ENCODE results near the gene NINL.
"Not testable (repeated sequence)": the region's sequence is repeated elsewhere in the genome, so short reads cannot be mapped to it uniquely, and the experiment has no call there.

Gene NINL

DNA sequence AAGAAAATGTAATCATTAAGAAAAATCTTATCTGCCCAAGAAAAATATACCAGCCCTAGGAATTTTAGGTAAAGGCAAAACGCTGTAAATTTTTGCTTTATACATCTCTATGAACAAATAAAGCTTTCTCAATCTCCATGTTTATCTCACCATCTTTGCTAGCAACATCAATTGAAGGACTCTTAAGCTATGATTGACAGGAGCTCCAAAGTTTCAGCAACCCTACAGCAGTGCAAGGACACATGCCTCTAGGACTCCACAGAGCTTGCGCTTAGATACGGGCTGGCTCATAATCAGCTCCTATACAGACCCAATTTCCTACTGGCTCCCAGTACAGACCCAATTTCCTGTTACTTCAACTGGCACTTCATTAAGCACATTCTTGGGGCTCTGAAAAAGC lies 34.2 kb upstream of the NINL start:
- no peak overlapping the region for H3K4me3 ChIP-seq (ENCODE audit: low read length)
- peaks cover 8% of the 10 kb centered on the region for H3K36me3 ChIP-seq (ENCODE audit: insufficient read depth, low read length)
- no peak overlapping the region for H3K4me2 ChIP-seq (ENCODE audit: low read length)
- H3K9ac ChIP-seq (ENCODE audit: low read depth, low read length): no peak overlapping the region
- H3K9me3 ChIP-seq (replicated peaks; ENCODE audit: low read length): no peaks in the 10 kb centered on the region
- H3K4me1 ChIP-seq (ENCODE audit: control insufficient read depth, insufficient read depth, low read length): peaks cover 12% of the 10 kb centered on the region
- no peaks in the 10 kb centered on the region for H3K27me3 ChIP-seq (ENCODE audit: control insufficient read depth, insufficient read depth, low read length)

GRCh38 chr20:25608774-25609173 lies 23.4 kb upstream of the NINL start:
- H3K27me3 ChIP-seq (ENCODE audit: control insufficient read depth, insufficient read depth, low read length): no peaks in the 10 kb centered on the region
- H3K4me2 ChIP-seq (ENCODE audit: low read length): no peak overlapping the region
- no peak overlapping the region for H3K9ac ChIP-seq (ENCODE audit: low read depth, low read length)
- H3K36me3 ChIP-seq (ENCODE audit: insufficient read depth, low read length): peaks cover 4% of the 10 kb centered on the region
- H3K4me3 ChIP-seq (ENCODE audit: low read length): no peak overlapping the region
- H3K4me1 ChIP-seq (ENCODE audit: control insufficient read depth, insufficient read depth, low read length): peaks cover 3% of the 10 kb centered on the region
- H3K9me3 ChIP-seq (replicated peaks; ENCODE audit: low read length): no peaks in the 10 kb centered on the region

DNA sequence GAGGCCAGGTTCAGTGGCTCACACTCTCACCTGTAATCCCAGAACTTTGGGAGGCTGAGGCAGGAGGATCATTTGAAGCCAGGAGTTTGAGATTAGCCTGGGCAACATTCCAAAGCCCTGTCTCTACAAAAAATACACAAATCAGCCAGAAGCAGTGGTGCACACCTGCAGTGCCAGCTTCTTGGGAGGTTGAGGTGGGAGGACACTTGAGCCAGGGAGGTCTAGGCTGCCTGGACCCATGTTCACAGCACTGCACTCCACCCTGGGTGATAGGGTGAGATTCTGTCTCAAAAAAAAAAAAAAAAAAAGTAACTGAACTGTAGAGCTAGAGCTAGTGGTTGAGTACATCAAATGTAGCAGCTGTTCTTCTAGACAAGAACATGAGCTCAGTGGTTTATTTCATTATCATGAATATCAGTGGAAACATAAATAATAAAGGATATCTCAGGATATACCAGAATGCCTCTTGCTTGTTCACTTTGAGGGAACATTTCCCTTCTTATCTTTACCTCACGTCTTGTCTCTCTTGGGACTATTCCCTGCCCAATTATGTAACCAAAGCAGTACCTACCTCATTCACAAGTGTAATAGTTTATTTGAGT lies 20.9 kb upstream of the NINL start:
- peaks cover 3% of the 10 kb centered on the region for H3K4me1 ChIP-seq (ENCODE audit: control insufficient read depth, insufficient read depth, low read length)
- H3K9me3 ChIP-seq (replicated peaks; ENCODE audit: low read length): no peaks in the 10 kb centered on the region
- no peaks in the 10 kb centered on the region for H3K27me3 ChIP-seq (ENCODE audit: control insufficient read depth, insufficient read depth, low read length)
- H3K9ac ChIP-seq (ENCODE audit: low read depth, low read length): no peak overlapping the region
- no peak overlapping the region for H3K4me3 ChIP-seq (ENCODE audit: low read length)
- H3K4me2 ChIP-seq (ENCODE audit: low read length): no peak overlapping the region
- no peaks in the 10 kb centered on the region for H3K36me3 ChIP-seq (ENCODE audit: insufficient read depth, low read length)

- no peak overlapping the region for H3K4me2 ChIP-seq (ENCODE audit: low read length)
- H3K27me3 ChIP-seq (ENCODE audit: control insufficient read depth, insufficient read depth, low read length): no peaks in the 10 kb centered on the region
- H3K4me3 ChIP-seq (ENCODE audit: low read length): no peak overlapping the region
- peaks cover 3% of the 10 kb centered on the region for H3K4me1 ChIP-seq (ENCODE audit: control insufficient read depth, insufficient read depth, low read length)
- no peak overlapping the region for H3K9ac ChIP-seq (ENCODE audit: low read depth, low read length)
- no peaks in the 10 kb centered on the region for H3K36me3 ChIP-seq (ENCODE audit: insufficient read depth, low read length)
- H3K9me3 ChIP-seq (replicated peaks; ENCODE audit: low read length): no peaks in the 10 kb centered on the region
Measured at GRCh38 chr20:25605148-25605547, 19.8 kb upstream of the NINL start.

DNA sequence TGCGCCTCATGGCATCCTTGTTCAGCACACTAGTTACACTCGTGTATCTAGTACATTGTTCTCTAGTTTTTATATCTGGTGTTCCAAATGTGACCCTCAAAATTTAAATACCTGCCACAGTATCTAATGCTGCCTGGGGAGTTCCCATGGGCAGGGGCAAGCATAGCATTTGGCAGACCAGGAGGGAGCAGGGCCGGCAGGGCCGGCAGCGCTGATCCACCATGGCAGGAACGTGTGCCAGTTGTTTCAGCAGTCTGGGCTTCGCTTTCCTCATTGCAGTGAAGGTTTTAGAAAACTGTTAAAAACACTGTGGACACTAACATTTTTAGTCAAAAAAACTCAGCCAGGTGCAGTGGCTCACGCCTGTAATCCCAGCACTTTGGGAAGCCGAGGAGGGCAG lies 19.3 kb upstream of the NINL start:
- no peaks in the 10 kb centered on the region for H3K9me3 ChIP-seq (replicated peaks; ENCODE audit: low read length)
- H3K4me3 ChIP-seq (ENCODE audit: low read length): no peak overlapping the region
- no peaks in the 10 kb centered on the region for H3K36me3 ChIP-seq (ENCODE audit: insufficient read depth, low read length)
- peaks cover 3% of the 10 kb centered on the region for H3K4me1 ChIP-seq (ENCODE audit: control insufficient read depth, insufficient read depth, low read length)
- H3K4me2 ChIP-seq (ENCODE audit: low read length): no peak overlapping the region
- H3K9ac ChIP-seq (ENCODE audit: low read depth, low read length): no peak overlapping the region
- no peaks in the 10 kb centered on the region for H3K27me3 ChIP-seq (ENCODE audit: control insufficient read depth, insufficient read depth, low read length)

GRCh38 chr20:25602914-25603309 lies 17.6 kb upstream of the NINL start:
- H3K4me1 ChIP-seq (ENCODE audit: control insufficient read depth, insufficient read depth, low read length); H3K9me3 ChIP-seq (replicated peaks; ENCODE audit: low read length); H3K27me3 ChIP-seq (ENCODE audit: control insufficient read depth, insufficient read depth, low read length); H3K36me3 ChIP-seq (ENCODE audit: insufficient read depth, low read length); H3K9ac ChIP-seq (ENCODE audit: low read depth, low read length); H3K4me3 ChIP-seq (ENCODE audit: low read length); H3K4me2 ChIP-seq (ENCODE audit: low read length): not testable (repeated sequence)

GRCh38 chr20:25602191-25602913 lies 17.0 kb upstream of the NINL start:
- not testable (repeated sequence) for H3K4me1 ChIP-seq (ENCODE audit: control insufficient read depth, insufficient read depth, low read length); H3K4me2 ChIP-seq (ENCODE audit: low read length); H3K9me3 ChIP-seq (replicated peaks; ENCODE audit: low read length); H3K36me3 ChIP-seq (ENCODE audit: insufficient read depth, low read length); H3K27me3 ChIP-seq (ENCODE audit: control insufficient read depth, insufficient read depth, low read length); H3K9ac ChIP-seq (ENCODE audit: low read depth, low read length); H3K4me3 ChIP-seq (ENCODE audit: low read length)

DNA sequence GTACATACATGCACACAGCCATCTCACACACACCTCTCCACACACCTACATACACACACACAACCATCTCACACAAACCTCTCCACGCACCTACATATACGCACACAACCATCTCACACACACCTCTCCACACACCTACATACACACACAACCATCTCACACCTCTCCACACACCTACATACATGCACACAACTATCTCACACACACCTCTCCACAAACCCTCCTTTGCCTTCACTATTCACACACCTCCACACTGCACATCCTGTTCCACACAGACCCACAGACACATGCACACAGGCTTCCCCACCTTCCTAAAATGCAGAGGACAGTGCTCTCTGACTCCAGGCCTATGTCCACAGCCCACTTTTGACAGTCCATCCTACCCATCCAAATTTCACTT lies 16.3 kb upstream of the NINL start:
- peaks cover 3% of the 10 kb centered on the region for H3K4me1 ChIP-seq (ENCODE audit: control insufficient read depth, insufficient read depth, low read length)
- no peak overlapping the region for H3K4me3 ChIP-seq (ENCODE audit: low read length)
- H3K9ac ChIP-seq (ENCODE audit: low read depth, low read length): no peak overlapping the region
- H3K9me3 ChIP-seq (replicated peaks; ENCODE audit: low read length): no peaks in the 10 kb centered on the region
- no peaks in the 10 kb centered on the region for H3K27me3 ChIP-seq (ENCODE audit: control insufficient read depth, insufficient read depth, low read length)
- no peak overlapping the region for H3K4me2 ChIP-seq (ENCODE audit: low read length)
- H3K36me3 ChIP-seq (ENCODE audit: insufficient read depth, low read length): no peaks in the 10 kb centered on the region

GRCh38 chr20:25600632-25601031 lies 15.3 kb upstream of the NINL start:
- Histone ChIP-seq H3K4me2 (ENCODE audit: low read length) (no peak overlapping the region), H3K27me3 (ENCODE audit: control insufficient read depth, insufficient read depth, low read length) (no peaks in the 10 kb centered on the region), H3K9ac (ENCODE audit: low read depth, low read length) (no peak overlapping the region), H3K4me3 (ENCODE audit: low read length) (no peak overlapping the region), H3K9me3 (replicated peaks; ENCODE audit: low read length) (no peaks in the 10 kb centered on the region), H3K36me3 (ENCODE audit: insufficient read depth, low read length) (no peaks in the 10 kb centered on the region), H3K4me1 (ENCODE audit: control insufficient read depth, insufficient read depth, low read length) (peaks cover 3% of the 10 kb centered on the region)

DNA sequence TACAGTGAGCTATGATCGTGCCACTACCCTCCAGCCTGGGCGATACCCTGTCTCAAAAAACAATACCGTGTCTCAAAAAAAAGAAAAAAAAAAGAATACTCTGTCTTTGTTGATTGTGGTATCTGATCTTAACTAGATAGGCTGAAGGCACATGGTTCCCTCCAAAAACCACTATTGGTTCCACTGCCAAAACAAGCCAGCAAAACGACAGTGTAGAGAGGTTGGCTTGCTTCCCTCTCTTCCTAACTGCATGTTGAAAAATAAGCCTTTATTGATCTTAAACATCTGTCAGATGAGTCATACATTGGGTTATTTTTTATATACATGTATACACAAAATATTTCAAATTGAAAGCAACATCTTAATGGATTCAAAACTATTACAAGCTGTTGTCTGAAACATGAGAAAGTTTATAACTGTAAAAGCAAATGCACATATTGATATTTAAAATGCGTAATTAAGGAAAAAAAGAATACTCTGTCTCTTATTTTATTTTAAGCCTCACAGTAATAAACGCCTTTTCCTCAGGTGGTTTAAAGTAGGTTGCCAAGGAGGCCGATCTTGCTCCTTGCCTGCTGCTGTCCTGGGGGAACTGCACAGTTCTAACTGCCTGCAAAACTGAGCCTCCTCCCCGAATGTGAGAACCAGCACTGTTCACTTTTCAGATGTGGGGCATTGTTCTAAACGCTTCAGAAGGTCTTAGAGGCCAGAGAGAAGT lies 7.0 kb upstream of the NINL start:
- Histone ChIP-seq H3K9me3 (replicated peaks; ENCODE audit: low read length) (no peaks in the 10 kb centered on the region), H3K4me1 (ENCODE audit: control insufficient read depth, insufficient read depth, low read length) (no peaks in the 10 kb centered on the region), H3K27me3 (ENCODE audit: control insufficient read depth, insufficient read depth, low read length) (no peaks in the 10 kb centered on the region), H3K4me2 (ENCODE audit: low read length) (no peak overlapping the region), H3K36me3 (ENCODE audit: insufficient read depth, low read length) (no peaks in the 10 kb centered on the region), H3K4me3 (ENCODE audit: low read length) (no peak overlapping the region), H3K9ac (ENCODE audit: low read depth, low read length) (no peak overlapping the region)

DNA sequence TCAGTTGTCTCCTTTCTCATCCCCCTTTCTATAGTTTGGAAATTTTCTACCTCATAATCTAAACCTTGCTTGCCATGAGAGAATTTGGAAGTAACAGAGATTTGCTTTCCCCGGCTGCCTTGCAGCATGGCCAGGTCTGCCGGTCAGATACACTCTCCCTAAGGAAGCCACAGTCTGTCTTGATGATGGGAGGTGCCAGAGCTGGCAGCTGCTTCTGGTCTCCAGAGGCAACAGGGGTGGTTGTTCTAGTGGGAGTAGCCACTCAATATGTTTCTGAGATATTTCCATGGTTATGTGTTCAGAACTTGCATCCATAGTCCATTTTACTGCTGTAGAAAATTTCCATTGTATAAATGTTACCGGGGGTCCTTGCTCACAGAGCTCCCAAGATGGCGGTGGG lies 5.4 kb upstream of the NINL start:
- not testable (repeated sequence) for H3K9me3 ChIP-seq (replicated peaks; ENCODE audit: low read length); H3K36me3 ChIP-seq (ENCODE audit: insufficient read depth, low read length); H3K27me3 ChIP-seq (ENCODE audit: control insufficient read depth, insufficient read depth, low read length); H3K4me2 ChIP-seq (ENCODE audit: low read length); H3K4me1 ChIP-seq (ENCODE audit: control insufficient read depth, insufficient read depth, low read length); H3K9ac ChIP-seq (ENCODE audit: low read depth, low read length); H3K4me3 ChIP-seq (ENCODE audit: low read length)

- Histone ChIP-seq H3K4me2 (ENCODE audit: low read length) (no peak overlapping the region), H3K9ac (ENCODE audit: low read depth, low read length) (no peak overlapping the region), H3K9me3 (replicated peaks; ENCODE audit: low read length) (no peaks in the 10 kb centered on the region), H3K27me3 (ENCODE audit: control insufficient read depth, insufficient read depth, low read length) (no peaks in the 10 kb centered on the region), H3K36me3 (ENCODE audit: insufficient read depth, low read length) (no peaks in the 10 kb centered on the region), H3K4me1 (ENCODE audit: control insufficient read depth, insufficient read depth, low read length) (peaks cover 7% of the 10 kb centered on the region), H3K4me3 (ENCODE audit: low read length) (no peak overlapping the region)
Measured at GRCh38 chr20:25588491-25588890, 3.2 kb upstream of the NINL start.

Data from skeletal muscle satellite cell (primary cell).